Stomach (tissue), 9 donors: ENCODE measurements around the gene NEK4. TPM values are rescaled to one million over a fixed set of nuclear protein-coding genes. Genes with fewer than 3 reads are reported as not detected.
A peak's percentile ranks its signal among the peaks of the same experiment; 100 is the strongest.

Source experiments
- DNase-seq, 2 donors: peaks; one replicate each; pipeline versions ENCODE4 v3.0.0 to v3.0.0-alpha.2; 2013 to 2019
- H3K27ac ChIP-seq, 5 donors: fragments of 200-600 bp in 4 of 5; sonication (generic) in 4 of 5; one replicate each; pipeline ENCODE4 v1.5.1; 2013 to 2019; ENCODE audit warnings: mild to moderate bottlenecking in 1 of 5, moderate library complexity in 1 of 5
- H3K27me3 ChIP-seq, 3 donors: fragments of 200-600 bp; sonication (generic); one replicate each; pipeline ENCODE4 v1.5.1; 2017 to 2019; ENCODE audit warnings: mixed run types in 1 of 3
- H3K36me3 ChIP-seq, 4 donors: fragments of 200-600 bp; sonication (generic); 1 replicate in 3 of 4; 2 replicates in 1 of 4; pipeline ENCODE4 v1.5.1; 2016 to 2019
- H3K4me1 ChIP-seq, 4 donors: fragments of 200-600 bp; sonication (generic); one replicate each; pipeline ENCODE4 v1.5.1; 2016 to 2019
- H3K4me3 ChIP-seq, 4 donors: fragments of 200-600 bp; sonication (generic) in 3 of 4; one replicate each; pipeline ENCODE4 v1.5.1; 2016 to 2019; ENCODE audit warnings: mild to moderate bottlenecking in 1 of 4
- H3K9me3 ChIP-seq, 4 donors: fragments of 200-600 bp; sonication (generic); one replicate each; pipeline ENCODE4 v1.5.1; 2016 to 2019
- EP300 ChIP-seq: sonication (generic); formaldehyde crosslinking; IDR thresholded peaks from one replicate; pipeline ENCODE4 v1.6.1; 2017; ENCODE audit warnings: antibody characterized with exemption
- POLR2A ChIP-seq, 4 donors: fragments of 450-650 bp; IDR thresholded peaks; one replicate each; pipeline ENCODE4 v1.6.1; 2016; ENCODE audit warnings: antibody characterized with exemption in 4 of 4, control low read depth in 2 of 4, mild to moderate bottlenecking in 1 of 4, moderate library complexity in 1 of 4
- POLR2AphosphoS5 ChIP-seq, 3 donors: sonication (generic); formaldehyde crosslinking; IDR thresholded peaks; one replicate each; pipeline ENCODE4 v1.6.1; 2016; ENCODE audit warnings: antibody characterized with exemption in 3 of 3
- WGBS, 5 donors: extraction: QIAGEN DNeasy Blood & Tissue Kit in 3 of 5; methylation state at CpG; one replicate each; pipeline versions ENCODE4 v1.1.5 to v1.1.7; 2013 to 2018; 5-methylcytosine and 5-hydroxymethylcytosine counted together
- intact Hi-C: fragments of 100-400 bp; cut with DNase I; formaldehyde crosslinking; loops from one replicate; pipeline ENCODE4 v1.15.1; 2023; ENCODE audit warnings: low total_unique reads
- polyA plus RNA-seq, 3 donors: library from polyadenylated mRNA; stranded (reverse); fragments of 200-250 nt; gene quantifications; one replicate each; pipeline ENCODE4 v1.2.3, GENCODE V29; 2013
- total RNA-seq, 5 donors: library from RNA; depleted of rRNA; stranded (reverse); fragments of >200 nt; gene quantifications; one replicate each; pipeline versions ENCODE4 v1.1.0 to v1.2.3, GENCODE V29; 2014 to 2016
- TF ChIP-seq, protein P1 (sequence below), 7 experiments: fragments of 450-650 bp in 4 of 7; fragments of 200-600 bp in 3 of 7; sonication (generic) in 3 of 7; IDR thresholded peaks; one replicate each; pipeline ENCODE4 v1.5.1; 2016 to 2019; ENCODE audit warnings: antibody characterized with exemption in 7 of 7, control low read depth in 2 of 7, mild to moderate bottlenecking in 1 of 7
- donor health status: healthy with polysubstance abuse.
- donor health status: Bipolar disorder and iron deficiency.
- donor health status: healthy.

Gene NEK4
- total and polyA plus RNA-seq, 8 donors, result 4.3 to 30.7 (median 12.6) TPM

DNA sequence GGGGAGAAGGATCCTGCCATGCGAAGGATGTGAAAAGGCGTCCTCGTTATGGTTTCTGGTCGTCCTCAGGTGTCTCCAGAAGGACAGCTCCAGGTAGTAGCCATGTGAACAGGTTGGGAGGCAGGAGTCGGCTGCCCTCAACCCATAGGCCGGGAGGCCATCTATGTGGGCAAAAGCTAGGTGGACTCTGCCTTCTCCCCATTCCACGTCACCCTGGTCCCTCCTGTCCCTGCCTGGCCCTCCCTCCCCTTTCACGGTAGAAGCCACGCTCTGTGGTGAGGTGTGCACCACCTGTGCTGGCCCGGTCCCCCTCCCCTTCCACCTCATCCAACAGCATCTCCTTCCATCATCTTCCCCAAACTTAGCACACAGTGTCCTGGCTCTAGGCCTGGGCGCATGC is 40.2 kb upstream of the NEK4 start:
- H3K4me1 ChIP-seq, result no peaks in the 10 kb centered on the region
- intact Hi-C loops, result no loop called here
- no peaks in the 10 kb centered on the region for H3K36me3 ChIP-seq
- H3K27me3 ChIP-seq, result peaks cover 0 to 3% (median 0%) of the 10 kb centered on the region in 3 donors
- 84 to 90% (median 88%) methylated on average over 11 of the region's 11 CpGs for WGBS, 5 donors
- TF ChIP-seq POLR2AphosphoS5 (IDR thresholded peaks at IDR 0.05), result no peak
- TF ChIP-seq POLR2A (IDR thresholded peaks at IDR 0.05), result no peak
- TF ChIP-seq, protein P1, sequence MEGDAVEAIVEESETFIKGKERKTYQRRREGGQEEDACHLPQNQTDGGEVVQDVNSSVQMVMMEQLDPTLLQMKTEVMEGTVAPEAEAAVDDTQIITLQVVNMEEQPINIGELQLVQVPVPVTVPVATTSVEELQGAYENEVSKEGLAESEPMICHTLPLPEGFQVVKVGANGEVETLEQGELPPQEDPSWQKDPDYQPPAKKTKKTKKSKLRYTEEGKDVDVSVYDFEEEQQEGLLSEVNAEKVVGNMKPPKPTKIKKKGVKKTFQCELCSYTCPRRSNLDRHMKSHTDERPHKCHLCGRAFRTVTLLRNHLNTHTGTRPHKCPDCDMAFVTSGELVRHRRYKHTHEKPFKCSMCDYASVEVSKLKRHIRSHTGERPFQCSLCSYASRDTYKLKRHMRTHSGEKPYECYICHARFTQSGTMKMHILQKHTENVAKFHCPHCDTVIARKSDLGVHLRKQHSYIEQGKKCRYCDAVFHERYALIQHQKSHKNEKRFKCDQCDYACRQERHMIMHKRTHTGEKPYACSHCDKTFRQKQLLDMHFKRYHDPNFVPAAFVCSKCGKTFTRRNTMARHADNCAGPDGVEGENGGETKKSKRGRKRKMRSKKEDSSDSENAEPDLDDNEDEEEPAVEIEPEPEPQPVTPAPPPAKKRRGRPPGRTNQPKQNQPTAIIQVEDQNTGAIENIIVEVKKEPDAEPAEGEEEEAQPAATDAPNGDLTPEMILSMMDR (IDR thresholded peaks at IDR 0.05), result no peak
- TF ChIP-seq EP300, result no peak
- DNase-seq, result no peak
- no peak overlapping the region for H3K27ac ChIP-seq
- H3K9me3 ChIP-seq, result no peaks in the 10 kb centered on the region
- H3K4me3 ChIP-seq, result no peak overlapping the region

DNA sequence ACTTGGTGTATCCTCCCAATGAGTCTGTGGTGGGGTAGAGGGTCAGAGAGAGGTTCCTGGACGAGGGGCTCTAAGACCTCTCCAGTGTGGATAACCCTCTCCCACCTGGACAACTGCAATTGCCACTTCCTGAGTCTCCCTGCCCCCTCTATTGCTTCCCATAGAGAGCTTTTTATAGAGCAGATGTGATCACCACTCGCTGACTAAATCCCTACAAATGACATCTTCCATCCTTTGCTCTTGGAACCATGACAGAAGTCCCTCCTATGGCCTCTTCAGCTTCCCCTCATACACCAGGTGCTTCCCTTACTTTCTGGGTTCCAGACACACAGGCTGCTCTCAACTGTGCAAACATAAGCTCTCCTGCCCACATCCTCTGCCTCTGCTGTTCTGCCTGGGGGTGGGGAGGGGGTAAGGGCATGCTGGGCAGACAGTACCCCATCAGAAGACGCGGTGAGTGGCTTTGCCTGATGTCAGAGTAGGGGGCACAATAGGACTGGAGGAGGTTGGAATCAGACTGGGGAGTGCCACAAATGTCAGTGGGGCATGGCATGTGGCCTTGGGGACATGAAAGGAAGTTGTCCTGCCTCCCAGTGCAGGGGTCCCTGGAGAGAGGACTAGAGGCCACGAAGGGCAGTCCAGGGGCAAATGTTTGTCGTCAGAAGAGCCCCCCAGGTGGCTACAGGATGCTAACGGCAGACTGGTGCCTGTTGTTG is 39.1 kb upstream of the NEK4 start:
- Histone ChIP-seq H3K9me3 (no peaks in the 10 kb centered on the region), H3K4me1 (no peaks in the 10 kb centered on the region), H3K27ac (no peak overlapping the region), H3K27me3 (peaks cover 0 to 12% (median 0%) of the 10 kb centered on the region in 3 donors), H3K4me3 (no peak overlapping the region), H3K36me3 (no peaks in the 10 kb centered on the region)
- TF ChIP-seq POLR2AphosphoS5 (IDR thresholded peaks at IDR 0.05) (no peak), EP300 (no peak), POLR2A (IDR thresholded peaks at IDR 0.05) (no peak)
- TF ChIP-seq, protein P1 (IDR thresholded peaks at IDR 0.05), result no peak
- intact Hi-C loops, result no loop called here
- WGBS, 5 donors, result 55 to 68% (median 64%) methylated on average over 7 of the region's 7 CpGs
- peak in 1 of 2 donors; percentile 42 for DNase-seq

DNA sequence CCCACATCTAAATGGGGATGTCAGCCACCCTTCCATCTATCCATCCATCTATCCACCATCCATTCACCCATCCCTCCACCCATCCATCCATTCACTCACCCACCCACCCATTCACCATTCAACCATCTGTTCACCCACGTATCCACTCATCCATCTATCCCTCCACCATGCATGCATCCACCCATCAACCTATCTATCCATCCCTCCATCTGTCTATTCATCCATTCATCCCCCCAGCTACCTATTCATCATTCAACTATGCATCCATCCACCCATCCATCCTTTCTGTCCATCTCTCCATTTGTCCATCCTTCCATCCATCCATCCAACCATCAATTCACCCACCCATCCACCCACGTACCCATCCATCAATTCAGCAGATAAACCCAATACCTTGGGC is 38.4 kb upstream of the NEK4 start:
- no peak for DNase-seq
- no peaks in the 10 kb centered on the region for H3K36me3 ChIP-seq
- no peaks in the 10 kb centered on the region for H3K9me3 ChIP-seq
- 59 to 79% (median 63%) methylated on average over 2 of the region's 2 CpGs for WGBS, 5 donors
- no peak overlapping the region for H3K4me3 ChIP-seq
- no peak overlapping the region for H3K27ac ChIP-seq
- H3K4me1 ChIP-seq, result no peaks in the 10 kb centered on the region
- intact Hi-C loops, result no loop called here
- peaks cover 0 to 12% (median 0%) of the 10 kb centered on the region in 3 donors for H3K27me3 ChIP-seq
- TF ChIP-seq POLR2AphosphoS5 (IDR thresholded peaks at IDR 0.05), result no peak
- no peak for TF ChIP-seq POLR2A (IDR thresholded peaks at IDR 0.05)
- no peak for TF ChIP-seq EP300
- TF ChIP-seq, protein P1 (IDR thresholded peaks at IDR 0.05), result no peak

DNA sequence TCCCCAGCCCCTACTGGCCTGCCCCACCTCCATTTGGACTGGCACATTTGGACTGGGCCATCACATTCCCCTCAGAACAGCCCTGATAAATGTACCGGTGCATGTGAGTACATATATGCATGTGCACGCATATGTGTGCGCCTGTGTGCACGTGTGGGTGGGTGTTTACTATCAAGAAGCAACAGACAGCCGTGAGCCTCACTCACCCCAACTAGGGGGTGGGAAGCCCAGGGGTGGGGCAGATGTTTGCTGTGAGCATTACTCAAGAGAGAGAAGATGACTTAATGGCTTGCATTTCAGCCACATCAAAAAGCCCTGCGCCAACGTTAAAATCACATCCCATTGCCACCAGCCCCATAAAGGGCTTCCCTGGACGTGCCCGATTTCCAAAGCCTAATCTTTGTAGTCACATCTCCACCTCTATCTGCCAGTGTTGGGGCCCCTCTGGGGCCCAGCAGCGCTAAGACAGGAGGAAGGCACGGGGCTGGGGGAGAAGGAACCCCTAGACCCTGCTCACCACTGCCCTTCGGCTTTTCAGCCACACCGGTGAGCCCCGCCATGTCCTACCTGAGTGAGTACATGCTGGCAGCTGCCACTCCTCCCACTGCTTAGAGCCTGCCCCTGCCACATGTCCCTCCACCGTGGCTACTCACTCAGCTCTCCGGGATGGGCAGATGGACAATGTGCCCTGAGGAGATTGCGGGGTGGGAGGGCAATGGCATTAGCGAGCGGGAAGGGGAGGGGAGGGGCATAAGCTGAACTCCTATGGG is 34.7 kb upstream of the NEK4 start:
- TF ChIP-seq, protein P1 (IDR thresholded peaks at IDR 0.05), result no peak
- TF ChIP-seq POLR2AphosphoS5 (IDR thresholded peaks at IDR 0.05) (no peak), POLR2A (IDR thresholded peaks at IDR 0.05) (no peak), EP300 (no peak)
- Histone ChIP-seq H3K4me1 (no peaks in the 10 kb centered on the region), H3K27ac (no peak overlapping the region), H3K27me3 (peaks cover 0 to 12% (median 0%) of the 10 kb centered on the region in 3 donors), H3K4me3 (no peak overlapping the region), H3K9me3 (no peaks in the 10 kb centered on the region), H3K36me3 (no peaks in the 10 kb centered on the region)
- intact Hi-C loops, result no loop called here
- WGBS, 5 donors, result 72 to 81% (median 78%) methylated on average over 18 to 19 of the region's 19 CpGs
- no peak for DNase-seq
